Measurements from ENCODE around the gene RPS27A.

DNA sequence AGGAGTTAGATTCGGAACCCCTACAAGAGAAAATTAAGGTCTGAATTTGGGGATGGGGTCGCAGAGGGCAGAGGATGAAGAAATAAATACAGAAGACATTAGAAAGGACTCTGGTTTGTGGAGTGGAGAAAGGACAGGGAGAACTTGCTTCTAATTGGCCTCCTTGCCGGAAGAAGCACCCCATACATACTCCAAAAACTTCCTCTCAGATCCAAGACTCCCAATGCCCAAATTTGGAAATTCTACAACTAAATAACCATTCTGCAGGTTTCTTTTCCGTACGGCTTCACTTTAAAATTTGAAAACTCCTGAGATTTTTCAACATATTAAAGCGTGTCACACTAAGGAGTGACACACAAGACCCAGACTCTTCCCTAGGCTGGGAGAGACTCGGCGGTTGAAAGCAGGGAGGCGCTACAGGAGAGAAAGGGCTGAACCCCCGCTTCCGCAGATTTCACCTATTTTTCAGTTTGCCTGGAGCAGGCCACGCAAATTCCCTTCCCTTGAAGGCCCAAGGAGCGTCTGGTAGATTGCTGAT lies 873 bp upstream of the RPS27A start:
- TF ChIP-seq, protein P1, sequence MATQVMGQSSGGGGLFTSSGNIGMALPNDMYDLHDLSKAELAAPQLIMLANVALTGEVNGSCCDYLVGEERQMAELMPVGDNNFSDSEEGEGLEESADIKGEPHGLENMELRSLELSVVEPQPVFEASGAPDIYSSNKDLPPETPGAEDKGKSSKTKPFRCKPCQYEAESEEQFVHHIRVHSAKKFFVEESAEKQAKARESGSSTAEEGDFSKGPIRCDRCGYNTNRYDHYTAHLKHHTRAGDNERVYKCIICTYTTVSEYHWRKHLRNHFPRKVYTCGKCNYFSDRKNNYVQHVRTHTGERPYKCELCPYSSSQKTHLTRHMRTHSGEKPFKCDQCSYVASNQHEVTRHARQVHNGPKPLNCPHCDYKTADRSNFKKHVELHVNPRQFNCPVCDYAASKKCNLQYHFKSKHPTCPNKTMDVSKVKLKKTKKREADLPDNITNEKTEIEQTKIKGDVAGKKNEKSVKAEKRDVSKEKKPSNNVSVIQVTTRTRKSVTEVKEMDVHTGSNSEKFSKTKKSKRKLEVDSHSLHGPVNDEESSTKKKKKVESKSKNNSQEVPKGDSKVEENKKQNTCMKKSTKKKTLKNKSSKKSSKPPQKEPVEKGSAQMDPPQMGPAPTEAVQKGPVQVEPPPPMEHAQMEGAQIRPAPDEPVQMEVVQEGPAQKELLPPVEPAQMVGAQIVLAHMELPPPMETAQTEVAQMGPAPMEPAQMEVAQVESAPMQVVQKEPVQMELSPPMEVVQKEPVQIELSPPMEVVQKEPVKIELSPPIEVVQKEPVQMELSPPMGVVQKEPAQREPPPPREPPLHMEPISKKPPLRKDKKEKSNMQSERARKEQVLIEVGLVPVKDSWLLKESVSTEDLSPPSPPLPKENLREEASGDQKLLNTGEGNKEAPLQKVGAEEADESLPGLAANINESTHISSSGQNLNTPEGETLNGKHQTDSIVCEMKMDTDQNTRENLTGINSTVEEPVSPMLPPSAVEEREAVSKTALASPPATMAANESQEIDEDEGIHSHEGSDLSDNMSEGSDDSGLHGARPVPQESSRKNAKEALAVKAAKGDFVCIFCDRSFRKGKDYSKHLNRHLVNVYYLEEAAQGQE (IDR thresholded peaks at IDR 0.05; ENCODE audit: insufficient read depth in 1 of 2, low read depth in 2 of 2, low read length in 2 of 2): no peak
- TF ChIP-seq SIN3A (IDR thresholded peaks at IDR 0.05; ENCODE audit: borderline replicate concordance, insufficient read depth, low read length) (no peak), POLR2AphosphoS5 (IDR thresholded peaks at IDR 0.05; ENCODE audit: low read depth, low read length) (no peak), TAF1 (IDR thresholded peaks at IDR 0.05; ENCODE audit: borderline replicate concordance, insufficient read depth, low read length) (no peak), FOXP2 (optimal IDR thresholded peaks at IDR 0.05; ENCODE audit: borderline replicate concordance, extremely low read depth, extremely low read length, insufficient read depth) (no peak)
